Activated CD8-positive, alpha-beta memory T cell treated with anti-CD3 and anti-CD28 coated beads for 1 hour (primary cell): ENCODE data around the gene GJB4.
"Not testable (repeated sequence)": the region's sequence is repeated elsewhere in the genome, so short reads cannot be mapped to it uniquely, and the experiment has no call there.

Experiments
- DNase-seq, 2 donors: peaks; one replicate each; pipeline ENCODE4 v3.0.0-alpha.2; 2020; ENCODE audit warnings: low read depth in 1 of 2; ENCODE audit errors: extremely low read depth in 1 of 2

GJB4 gene

GRCh38 chr1:34794790-34795180 is 35.2 kb downstream of the GJB4 start:
- no peak for DNase-seq

GRCh38 chr1:34795916-34796315 is 36.4 kb downstream of the GJB4 start:
- DNase-seq = no peak

- no peak for DNase-seq
Measured at GRCh38 chr1:34796990-34797389, 37.5 kb downstream of the GJB4 start.

- DNase-seq = no peak
Measured at GRCh38 chr1:34800214-34800613, 40.7 kb downstream of the GJB4 start.

GRCh38 chr1:34803770-34804169 is 44.2 kb downstream of the GJB4 start:
- DNase-seq = no peak

GRCh38 chr1:34806396-34806795 is 46.9 kb downstream of the GJB4 start:
- no peak for DNase-seq

- no peak for DNase-seq
Measured at GRCh38 chr1:34808051-34808810, 48.7 kb downstream of the GJB4 start.

GRCh38 chr1:34810781-34811180 is 51.2 kb downstream of the GJB4 start:
- not testable (repeated sequence) for DNase-seq
